Hepatic stellate cell (primary cell): Measurements from ENCODE around the gene RAB1B.

ENCODE experiments used
- DNase-seq: peaks from one replicate; pipeline ENCODE4 v3.0.0; 2011; ENCODE audit warnings: low spot score

Gene RAB1B

DNA sequence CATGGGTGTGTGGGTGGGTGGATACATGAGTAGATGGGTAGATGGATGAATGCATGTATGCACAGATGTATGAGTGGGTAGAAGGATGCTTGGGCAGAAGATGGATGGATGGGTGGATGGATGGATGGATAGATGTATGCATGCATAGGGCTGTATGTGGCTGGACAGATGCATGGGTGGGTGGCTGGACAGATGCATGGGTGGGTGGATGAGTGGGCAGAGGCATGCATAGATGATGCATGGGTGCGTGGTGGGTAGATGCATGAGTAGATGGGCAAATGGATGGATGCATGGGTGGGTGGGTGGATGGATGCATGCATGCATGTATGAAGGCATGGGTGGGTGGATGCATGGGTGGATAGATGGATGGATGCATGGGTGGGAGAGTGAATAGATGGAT, 55.2 kb downstream of the RAB1B start:
- no peak for DNase-seq

DNA sequence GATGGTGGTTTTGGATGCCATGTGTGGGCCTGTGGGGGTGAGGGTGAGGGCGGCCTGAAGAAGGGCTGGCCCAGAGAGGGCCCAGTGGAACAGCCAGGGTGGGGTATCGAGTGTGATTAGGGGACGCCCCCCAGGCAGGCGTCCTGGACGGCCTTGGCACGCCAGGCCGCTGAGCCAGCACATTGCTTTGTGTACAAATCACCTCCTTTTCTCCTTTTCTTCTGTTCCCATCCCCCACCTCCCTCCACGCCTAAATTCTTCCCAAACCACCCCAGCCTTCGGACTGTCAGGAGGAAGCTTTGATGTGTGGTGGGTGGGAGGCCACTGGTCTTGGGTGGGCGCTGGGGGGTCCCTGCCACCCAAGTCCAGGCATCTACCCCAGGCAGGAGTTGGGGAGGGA, 56.2 kb downstream of the RAB1B start:
- no peak for DNase-seq

DNA sequence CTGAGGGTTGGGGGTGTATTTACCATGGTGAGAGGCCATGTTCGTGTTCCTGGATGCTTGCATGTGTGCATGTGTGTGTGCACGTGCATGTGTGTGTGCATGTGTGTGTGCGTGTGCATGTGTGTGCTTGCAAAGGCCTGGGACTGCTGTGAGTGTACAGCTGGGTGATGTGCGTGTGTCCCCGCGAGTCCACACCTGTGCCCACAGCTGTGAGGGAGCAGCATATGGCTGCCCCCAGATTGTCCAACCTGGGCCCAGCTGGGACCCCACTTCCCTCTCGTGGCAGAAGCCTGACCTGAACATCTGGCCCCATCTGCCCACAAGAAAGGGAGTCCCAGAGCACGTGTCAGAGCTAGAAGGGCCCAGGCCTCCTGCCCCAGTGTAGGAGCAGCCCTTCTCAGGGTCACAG, 56.8 kb downstream of the RAB1B start:
- no peak for DNase-seq

DNA sequence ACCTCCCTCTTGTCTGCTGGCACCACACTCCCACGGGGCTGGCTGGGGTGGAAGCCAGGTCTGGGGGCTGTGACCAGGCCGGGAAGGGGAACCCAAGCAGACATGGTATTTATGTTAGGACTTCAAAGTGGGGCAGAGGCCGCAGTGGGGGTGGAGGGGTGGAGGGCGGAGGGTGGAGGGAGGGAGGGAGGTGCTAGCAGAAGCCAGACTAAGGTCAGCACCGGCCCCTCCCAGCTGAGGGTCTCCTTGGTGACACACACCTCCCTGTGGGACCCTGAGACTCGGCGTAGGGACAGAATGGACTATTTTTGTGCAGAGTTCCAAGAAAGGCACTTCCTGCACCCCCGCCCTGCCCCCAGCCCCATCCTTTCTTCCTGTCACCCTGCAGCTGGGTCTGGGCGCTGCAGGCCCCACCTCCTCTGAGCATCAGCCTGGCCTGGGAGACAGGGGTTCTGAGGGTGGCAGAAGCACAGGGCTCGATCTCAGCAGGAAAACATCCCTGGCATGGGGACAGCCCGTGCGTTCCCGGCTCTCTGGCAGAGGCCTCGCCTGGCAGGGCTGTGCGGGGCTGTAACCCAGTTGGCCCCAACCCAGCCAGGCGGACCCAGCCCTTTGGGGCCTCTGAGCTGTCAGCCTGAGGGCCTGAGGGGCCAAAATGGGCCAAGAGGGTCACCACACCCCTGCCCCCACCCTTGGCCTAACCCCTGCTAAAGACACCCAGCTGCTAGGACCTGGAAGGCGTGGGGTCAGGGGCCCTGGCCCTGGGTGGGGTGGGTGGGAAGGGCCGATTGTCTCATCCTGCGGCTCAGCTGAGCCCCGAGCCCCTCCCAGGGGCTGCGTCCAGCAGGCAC, 58.0 kb downstream of the RAB1B start:
- DNase-seq = peak; percentile 78
